ENCODE measurements around the gene SBNO2. TPM values are rescaled to one million over a fixed set of nuclear protein-coding genes. Genes with fewer than 3 reads are reported as not detected.
A peak's percentile ranks its signal among the peaks of the same experiment; 100 is the strongest.

The SBNO2 gene
- total and polyA plus RNA-seq, 9 of the 15 experiments (the other 6 are each of a cell fraction or from before 2014, with no cell fraction given): 0.01 to 46.2 (median 6.7) TPM

GRCh38 chr19:1173845-1174809 lies at the start of gene SBNO2 (continued):
- TF ChIP-seq MLLT1 (IDR thresholded peaks at IDR 0.05) (peak in 1 of 2 experiments; percentile 81; a peak in 1 of 4 replicates), ZNF316 (IDR thresholded peaks at IDR 0.05) (no peak), RB1 (IDR thresholded peaks at IDR 0.05; ENCODE audit: low read depth) (peak; percentile 62; the same call in 1 of the 2 replicates), EGR1 (conservative IDR thresholded peaks at IDR 0.05) (peak; percentile 68), DPF2 (IDR thresholded peaks at IDR 0.05) (0 out of 2 replicates have a peak, but pooled peaks have one; percentile 16), ZBTB8A (IDR thresholded peaks at IDR 0.05; ENCODE audit: partially characterized antibody) (no peak), L3MBTL2 (IDR thresholded peaks at IDR 0.05) (peak; percentile 74), EP400 (IDR thresholded peaks at IDR 0.05) (peak; percentile 62; the same call in 1 of the 2 replicates), HDAC1 (IDR thresholded peaks at IDR 0.05) (peak in 1 of 2 experiments; percentile 35; a peak in 1 of 4 replicates), NKRF (IDR thresholded peaks at IDR 0.05; ENCODE audit: borderline replicate concordance) (0 out of 2 replicates have a peak, but pooled peaks have one; percentile 29), XRCC5 (IDR thresholded peaks at IDR 0.05; ENCODE audit: low read depth, low read length) (no peak), ZNF431 (CRISPR knock-in tag; IDR thresholded peaks at IDR 0.05) (no peak), E2F6 (IDR thresholded peaks at IDR 0.05; ENCODE audit: borderline replicate concordance in 1 of 2, extremely low read depth in 1 of 2, insufficient read depth in 1 of 2, insufficient read length in 1 of 2, low read depth in 1 of 2, low read length in 1 of 2, poor library complexity in 1 of 2, severe bottlenecking in 1 of 2) (peak in 1 of 2 experiments; percentile 64), SMARCA5 (IDR thresholded peaks at IDR 0.05) (0 out of 2 replicates have a peak, but pooled peaks have one; percentile 56), PYGO2 (tag; IDR thresholded peaks at IDR 0.05) (no peak), ZBTB12 (CRISPR knock-in tag; IDR thresholded peaks at IDR 0.05) (no peak), SIN3B (IDR thresholded peaks at IDR 0.05; ENCODE audit: low read depth) (peak; percentile 80), GTF2E2 (tag; IDR thresholded peaks at IDR 0.05) (peak; percentile 63; the same call in 1 of the 2 replicates), DACH1 (IDR thresholded peaks at IDR 0.05; ENCODE audit: partially characterized antibody) (no peak), GABPA (tag; conservative IDR thresholded peaks at IDR 0.05; ENCODE audit: low read depth) (peak; percentile 95), SMARCE1 (IDR thresholded peaks at IDR 0.05) (0 out of 2 replicates have a peak, but pooled peaks have one; percentile 15), POLR2G (IDR thresholded peaks at IDR 0.05; ENCODE audit: low read depth, low read length) (peak; percentile 93), NFRKB (IDR thresholded peaks at IDR 0.05; ENCODE audit: low read depth) (0 out of 2 replicates have a peak, but pooled peaks have one; percentile 51)
